GM10266 (cell line): ENCODE measurements around the gene PPP1R8.
A peak's percentile ranks its signal among the peaks of the same experiment; 100 is the strongest.

ENCODE experiments used
- DNase-seq: peaks from one replicate; pipeline ENCODE4 v3.0.0; 2012; ENCODE audit errors: extremely low spot score
- TF ChIP-seq, protein P1 (sequence below): IDR thresholded peaks from 2 replicates; pipeline ENCODE4 v1.5.1; 2012; ENCODE audit warnings: mild to moderate bottlenecking, low read depth; ENCODE audit not compliant: control insufficient read depth, insufficient read depth; ENCODE audit errors: missing control alignments

Gene PPP1R8

DNA sequence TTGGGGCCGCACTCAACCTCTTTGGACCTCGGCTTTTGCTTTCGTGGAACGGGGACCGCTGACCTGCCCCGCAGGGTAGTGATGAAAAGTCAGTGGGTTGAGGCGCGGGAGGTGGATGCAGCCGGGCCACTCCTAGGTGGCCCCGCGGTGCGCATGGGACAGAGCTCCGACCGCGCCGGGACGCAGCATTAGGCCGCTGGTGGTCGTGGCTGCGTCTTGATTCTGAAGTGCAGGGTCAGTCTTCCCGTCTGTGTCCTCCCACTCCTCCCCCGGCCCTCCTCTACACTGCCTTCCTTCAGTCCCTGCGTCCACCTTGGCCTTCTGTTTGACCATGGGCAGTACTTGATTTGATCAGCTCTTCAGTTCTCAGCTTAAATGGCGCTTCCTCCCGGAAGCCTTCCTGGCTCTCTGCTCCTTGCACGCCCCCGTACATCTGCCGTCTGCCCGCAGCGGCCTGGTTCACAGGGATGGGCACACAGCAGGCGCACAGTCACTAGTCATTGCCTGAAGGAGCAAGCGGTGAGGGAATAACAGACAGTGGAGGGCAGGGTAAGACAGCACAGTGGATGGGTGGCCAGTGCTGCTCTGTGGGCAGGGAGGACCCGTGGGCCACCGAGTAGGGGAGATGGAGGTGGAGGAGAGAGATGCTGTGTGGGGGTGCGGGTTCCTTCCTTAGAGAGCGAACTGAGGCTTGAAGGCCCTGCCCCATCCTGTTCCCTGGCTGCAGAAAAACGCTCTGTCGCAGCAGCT, 42.4 kb downstream of the PPP1R8 start:
- no peak for DNase-seq
- TF ChIP-seq, protein P1, sequence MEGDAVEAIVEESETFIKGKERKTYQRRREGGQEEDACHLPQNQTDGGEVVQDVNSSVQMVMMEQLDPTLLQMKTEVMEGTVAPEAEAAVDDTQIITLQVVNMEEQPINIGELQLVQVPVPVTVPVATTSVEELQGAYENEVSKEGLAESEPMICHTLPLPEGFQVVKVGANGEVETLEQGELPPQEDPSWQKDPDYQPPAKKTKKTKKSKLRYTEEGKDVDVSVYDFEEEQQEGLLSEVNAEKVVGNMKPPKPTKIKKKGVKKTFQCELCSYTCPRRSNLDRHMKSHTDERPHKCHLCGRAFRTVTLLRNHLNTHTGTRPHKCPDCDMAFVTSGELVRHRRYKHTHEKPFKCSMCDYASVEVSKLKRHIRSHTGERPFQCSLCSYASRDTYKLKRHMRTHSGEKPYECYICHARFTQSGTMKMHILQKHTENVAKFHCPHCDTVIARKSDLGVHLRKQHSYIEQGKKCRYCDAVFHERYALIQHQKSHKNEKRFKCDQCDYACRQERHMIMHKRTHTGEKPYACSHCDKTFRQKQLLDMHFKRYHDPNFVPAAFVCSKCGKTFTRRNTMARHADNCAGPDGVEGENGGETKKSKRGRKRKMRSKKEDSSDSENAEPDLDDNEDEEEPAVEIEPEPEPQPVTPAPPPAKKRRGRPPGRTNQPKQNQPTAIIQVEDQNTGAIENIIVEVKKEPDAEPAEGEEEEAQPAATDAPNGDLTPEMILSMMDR, result no peak

DNA sequence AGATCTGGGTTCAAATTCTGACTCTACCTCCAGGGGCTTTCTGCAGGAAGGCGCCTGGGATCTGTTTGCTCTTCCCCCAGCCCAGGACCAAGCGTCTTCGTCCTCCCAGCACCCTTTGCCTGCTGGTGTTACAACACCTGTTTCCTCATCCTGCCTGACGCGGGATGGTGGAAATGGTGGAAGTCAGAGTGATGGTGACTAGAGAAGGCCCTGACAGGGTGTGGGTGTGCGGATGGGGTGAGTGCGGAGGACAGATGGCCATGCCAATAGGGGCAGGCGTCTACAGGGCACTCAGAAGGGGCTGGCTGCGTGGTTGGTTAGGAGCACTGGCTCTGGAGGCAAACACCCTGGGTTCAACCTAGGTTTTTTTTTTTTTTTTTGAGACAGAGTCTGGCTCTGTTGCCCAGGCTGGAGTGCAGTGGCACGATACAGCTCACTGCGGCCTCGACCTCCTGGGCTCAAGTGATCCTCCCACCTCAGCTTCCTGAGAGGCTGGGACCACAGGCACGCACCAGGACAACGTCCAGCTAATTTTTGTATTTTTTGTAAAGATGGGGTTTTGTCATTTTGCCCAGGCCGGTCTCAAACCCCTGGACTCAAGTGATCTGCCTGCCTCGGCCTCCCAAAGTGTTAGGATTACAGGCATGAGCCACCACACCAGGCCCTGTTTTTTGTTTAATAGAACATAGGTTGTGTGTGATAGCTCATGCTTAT, 43.2 kb downstream of the PPP1R8 start:
- TF ChIP-seq, protein P1, result no peak
- DNase-seq, result no peak

DNA sequence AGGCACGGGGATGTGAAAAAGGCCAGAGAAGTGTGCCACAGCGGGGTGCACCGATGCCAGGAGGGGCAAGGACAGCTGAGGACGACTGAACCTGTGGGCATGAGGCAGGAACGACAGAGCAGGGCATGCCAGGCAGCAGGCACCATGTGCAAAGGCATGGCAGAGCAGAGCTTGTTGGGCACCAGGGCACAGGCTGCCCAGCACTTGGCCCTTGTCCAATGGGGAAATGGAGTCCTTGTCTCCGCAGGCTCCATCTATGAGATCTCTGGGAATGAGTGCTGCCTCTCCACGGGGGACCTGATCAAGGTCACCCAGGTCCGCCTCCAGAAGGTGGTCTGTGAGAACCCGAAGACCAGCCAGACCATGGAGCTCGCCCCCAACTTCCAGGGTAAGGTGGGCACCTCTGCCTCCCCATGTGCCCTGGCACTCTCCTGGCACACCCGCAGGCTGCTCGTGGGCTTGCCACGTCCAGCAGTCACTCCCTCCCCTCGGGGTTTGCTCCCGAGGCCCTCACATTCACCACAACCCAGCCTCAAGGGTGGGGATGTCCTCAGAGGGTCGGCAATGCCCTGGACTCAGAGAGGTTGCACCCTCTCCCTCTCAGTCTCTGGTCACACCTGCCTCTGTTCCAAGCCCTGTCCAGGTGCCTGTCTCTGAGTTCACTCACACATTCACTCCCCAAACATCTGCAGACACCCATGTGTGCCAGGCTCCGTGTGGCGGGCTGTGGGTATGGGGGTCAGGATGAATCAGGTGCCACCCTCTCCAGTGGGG, 45.9 kb downstream of the PPP1R8 start:
- DNase-seq, result peak; percentile 2
- TF ChIP-seq, protein P1, result no peak

DNA sequence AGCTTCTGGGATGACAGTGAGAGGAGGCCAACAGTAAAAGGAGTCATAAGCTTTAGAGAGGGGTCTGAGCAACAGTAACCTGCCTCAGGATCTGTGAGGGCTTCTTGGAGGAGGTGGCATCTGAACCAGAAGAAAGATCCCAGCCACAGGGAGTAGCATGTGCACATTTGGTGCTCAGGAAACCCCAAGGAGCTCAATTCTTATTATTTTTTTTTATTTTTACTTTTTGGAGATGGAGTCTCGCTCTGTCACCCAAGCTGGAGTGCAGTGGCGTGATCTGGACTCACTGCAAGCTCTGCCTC, 46.5 kb downstream of the PPP1R8 start:
- TF ChIP-seq, protein P1, result no peak
- DNase-seq, result no peak

DNA sequence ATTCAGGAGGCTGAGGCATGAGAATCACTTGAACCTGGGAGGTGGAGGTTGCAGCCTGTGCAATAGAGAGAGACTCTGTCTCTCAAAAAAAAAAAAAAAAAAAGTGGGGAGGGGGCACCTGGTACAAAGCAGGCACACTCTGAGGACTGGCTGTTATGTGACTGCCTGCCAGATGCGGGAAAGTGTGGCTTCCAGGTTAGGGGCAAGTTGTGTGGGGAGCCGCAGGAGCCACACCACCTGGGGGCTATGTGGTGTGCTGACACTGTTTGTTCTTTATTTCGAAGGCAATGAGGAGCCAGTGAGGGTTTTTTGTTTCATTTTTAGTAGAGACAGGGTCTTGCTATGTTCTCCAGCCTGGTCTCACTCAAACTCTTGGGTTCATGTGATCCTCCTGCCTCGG, 47.5 kb downstream of the PPP1R8 start:
- peak; percentile 7 for DNase-seq
- TF ChIP-seq, protein P1, result no peak

DNA sequence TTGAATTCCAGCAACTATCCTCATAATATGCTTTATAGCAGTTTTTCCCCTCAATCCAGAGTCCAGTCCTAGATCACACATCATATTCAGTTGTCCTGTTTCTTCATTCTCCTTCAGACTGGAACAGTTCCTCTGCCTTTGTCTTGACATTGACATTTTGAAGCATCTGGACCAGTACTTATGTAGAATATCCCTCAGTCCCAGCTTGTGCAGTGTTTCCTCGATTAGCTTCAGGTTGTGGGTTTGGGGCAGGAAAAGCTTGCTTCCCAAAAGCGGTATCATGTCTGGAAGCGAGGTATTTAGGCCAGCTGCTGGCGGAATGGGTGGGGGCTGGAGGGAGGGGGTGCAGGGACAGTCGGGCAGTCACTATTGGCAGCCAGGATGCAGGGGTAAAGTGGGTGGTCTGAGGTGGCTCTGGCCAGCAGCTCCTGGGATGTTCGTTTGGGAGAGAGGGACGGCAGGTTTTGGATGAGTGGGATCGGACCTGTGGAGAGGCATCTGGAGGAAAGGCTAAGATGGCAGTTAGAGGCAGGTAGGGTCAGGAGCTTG, 48.3 kb downstream of the PPP1R8 start:
- TF ChIP-seq, protein P1, result no peak
- no peak for DNase-seq
